GM13976 (cell line): ENCODE measurements around the gene HAS3.
"Not testable (repeated sequence)": the region's sequence is repeated elsewhere in the genome, so short reads cannot be mapped to it uniquely, and the experiment has no call there.

Experiments
- DNase-seq: peaks from one replicate; pipeline ENCODE4 v3.0.0; 2012; ENCODE audit warnings: low spot score
- in situ Hi-C: fragments of 300-500 bp; cut with MboI; formaldehyde crosslinking; loops from one replicate; pipeline ENCODE4 v1.12.0; 2022; ENCODE audit warnings: low sequenced_read_pairs, mixed read lengths, inconsistent platforms; ENCODE audit not compliant: unreplicated experiment
- TF ChIP-seq, protein P1 (sequence below): IDR thresholded peaks from 2 replicates; pipeline ENCODE4 v1.5.1; 2012; ENCODE audit warnings: borderline replicate concordance, mild to moderate bottlenecking; ENCODE audit not compliant: insufficient read depth; ENCODE audit errors: extremely low read depth, missing control alignments, control extremely low read depth

The HAS3 gene

DNA sequence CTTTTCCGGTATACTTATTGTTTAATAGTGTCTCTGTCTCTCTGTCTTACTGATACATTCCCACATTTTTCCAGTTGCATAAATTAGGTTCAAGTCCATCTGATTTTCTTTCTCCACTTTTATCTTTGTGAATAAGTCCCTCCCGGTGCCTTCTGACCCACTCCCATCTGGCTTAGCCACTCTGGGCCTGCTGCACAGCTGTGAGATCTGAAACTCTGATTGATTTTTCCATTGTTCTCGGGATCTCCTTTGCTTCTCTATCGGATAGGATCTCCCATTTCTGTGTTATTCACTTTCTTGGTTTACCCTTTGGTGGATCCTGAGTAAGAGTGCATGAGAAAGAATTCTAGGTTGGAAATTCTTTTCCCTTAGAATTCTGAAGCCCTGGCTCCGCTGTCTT lies 35.6 kb downstream of the HAS3 start:
- in situ Hi-C loops = no loop called here

DNA sequence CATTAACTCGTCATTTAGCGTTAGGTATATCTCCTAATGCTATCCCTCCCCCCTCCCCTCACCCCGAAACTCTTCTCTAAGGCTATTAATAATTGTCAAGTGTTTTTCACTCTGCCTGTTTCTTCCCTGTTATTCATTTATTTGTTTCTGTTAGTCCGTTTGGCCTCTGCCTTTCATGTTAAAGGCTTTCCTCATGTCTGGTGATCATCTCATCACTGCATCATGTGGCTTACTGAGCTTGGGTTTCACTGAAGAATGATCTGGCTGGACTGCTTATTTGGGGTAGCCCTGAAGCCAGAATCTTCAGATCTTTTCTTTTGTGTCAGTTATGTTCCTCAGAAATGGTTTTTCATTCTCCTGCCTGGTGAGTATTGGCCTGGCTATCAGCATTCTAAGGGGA lies 36.5 kb downstream of the HAS3 start:
- no peak for DNase-seq
- TF ChIP-seq, protein P1, sequence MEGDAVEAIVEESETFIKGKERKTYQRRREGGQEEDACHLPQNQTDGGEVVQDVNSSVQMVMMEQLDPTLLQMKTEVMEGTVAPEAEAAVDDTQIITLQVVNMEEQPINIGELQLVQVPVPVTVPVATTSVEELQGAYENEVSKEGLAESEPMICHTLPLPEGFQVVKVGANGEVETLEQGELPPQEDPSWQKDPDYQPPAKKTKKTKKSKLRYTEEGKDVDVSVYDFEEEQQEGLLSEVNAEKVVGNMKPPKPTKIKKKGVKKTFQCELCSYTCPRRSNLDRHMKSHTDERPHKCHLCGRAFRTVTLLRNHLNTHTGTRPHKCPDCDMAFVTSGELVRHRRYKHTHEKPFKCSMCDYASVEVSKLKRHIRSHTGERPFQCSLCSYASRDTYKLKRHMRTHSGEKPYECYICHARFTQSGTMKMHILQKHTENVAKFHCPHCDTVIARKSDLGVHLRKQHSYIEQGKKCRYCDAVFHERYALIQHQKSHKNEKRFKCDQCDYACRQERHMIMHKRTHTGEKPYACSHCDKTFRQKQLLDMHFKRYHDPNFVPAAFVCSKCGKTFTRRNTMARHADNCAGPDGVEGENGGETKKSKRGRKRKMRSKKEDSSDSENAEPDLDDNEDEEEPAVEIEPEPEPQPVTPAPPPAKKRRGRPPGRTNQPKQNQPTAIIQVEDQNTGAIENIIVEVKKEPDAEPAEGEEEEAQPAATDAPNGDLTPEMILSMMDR = no peak
- in situ Hi-C loops = no loop called here

More for the DNA sequence above, 35.6 kb downstream of the HAS3 start:
- TF ChIP-seq, protein P1 = no peak
- DNase-seq = no peak

DNA sequence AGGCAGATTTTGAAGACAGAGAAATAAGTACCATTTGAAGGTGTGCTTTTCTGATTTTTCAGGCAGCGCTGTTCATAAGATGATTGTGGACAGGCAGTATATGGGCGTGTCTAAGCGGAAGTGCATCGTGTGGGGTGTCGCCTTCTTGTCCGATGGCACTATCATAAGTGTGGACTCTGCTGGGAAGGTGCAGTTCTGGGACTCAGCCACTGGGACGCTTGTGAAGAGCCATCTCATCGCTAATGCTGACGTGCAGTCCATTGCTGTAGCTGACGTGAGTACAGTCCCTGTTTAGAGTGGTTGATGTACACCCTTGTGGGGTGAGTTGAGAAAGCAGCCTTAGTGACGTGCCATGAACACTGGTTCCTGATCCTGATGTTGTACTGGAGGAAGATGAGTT lies 37.7 kb downstream of the HAS3 start:
- TF ChIP-seq, protein P1 = no peak
- in situ Hi-C loops = no loop called here
- DNase-seq = no peak

DNA sequence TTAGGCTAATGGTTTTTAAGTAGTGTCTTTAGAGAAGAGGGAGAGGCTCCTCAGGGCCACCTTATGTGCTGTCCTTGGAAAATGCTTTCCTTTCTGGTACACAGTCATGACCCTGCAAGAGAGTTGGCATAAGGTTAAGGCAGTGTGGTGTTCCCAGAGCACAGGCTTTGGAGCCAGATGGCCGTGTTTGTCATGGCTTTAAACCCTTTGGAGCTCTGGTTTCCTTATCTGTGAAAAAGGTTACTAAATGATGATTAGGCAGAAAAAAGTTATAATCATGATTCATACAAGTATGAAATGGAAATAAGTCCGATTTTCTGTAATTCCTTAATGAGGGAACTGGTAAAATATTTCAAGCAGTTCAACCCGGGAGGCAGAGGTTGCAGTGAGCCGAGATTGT lies 40.2 kb downstream of the HAS3 start:
- in situ Hi-C loops = no loop called here
- TF ChIP-seq, protein P1 = no peak
- no peak for DNase-seq

DNA sequence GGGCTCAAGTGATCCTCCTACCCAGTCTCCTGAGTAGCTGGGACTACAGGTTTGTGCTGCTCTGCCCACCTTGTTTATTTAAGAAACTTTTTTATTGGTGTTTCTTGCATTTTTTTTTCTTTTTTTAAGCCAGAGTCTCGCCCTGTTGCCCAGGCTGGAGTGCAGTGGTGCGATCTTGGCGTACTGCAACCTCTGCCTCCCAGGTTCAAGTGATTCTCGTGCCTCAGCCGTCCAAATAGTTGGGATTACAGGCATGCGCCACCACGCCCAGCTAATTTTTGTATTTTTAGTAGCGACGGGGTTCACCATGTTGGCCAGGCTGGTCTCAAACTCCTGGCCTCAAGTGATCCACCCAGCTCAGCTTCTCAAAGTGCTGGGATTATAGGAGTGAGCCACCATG lies 44.2 kb downstream of the HAS3 start:
- DNase-seq = not testable (repeated sequence)
- in situ Hi-C loops = loop anchor here (10.0 kb wide), 1 partner anchor 135 kb away; no protein-coding TSS in a partner anchor

DNA sequence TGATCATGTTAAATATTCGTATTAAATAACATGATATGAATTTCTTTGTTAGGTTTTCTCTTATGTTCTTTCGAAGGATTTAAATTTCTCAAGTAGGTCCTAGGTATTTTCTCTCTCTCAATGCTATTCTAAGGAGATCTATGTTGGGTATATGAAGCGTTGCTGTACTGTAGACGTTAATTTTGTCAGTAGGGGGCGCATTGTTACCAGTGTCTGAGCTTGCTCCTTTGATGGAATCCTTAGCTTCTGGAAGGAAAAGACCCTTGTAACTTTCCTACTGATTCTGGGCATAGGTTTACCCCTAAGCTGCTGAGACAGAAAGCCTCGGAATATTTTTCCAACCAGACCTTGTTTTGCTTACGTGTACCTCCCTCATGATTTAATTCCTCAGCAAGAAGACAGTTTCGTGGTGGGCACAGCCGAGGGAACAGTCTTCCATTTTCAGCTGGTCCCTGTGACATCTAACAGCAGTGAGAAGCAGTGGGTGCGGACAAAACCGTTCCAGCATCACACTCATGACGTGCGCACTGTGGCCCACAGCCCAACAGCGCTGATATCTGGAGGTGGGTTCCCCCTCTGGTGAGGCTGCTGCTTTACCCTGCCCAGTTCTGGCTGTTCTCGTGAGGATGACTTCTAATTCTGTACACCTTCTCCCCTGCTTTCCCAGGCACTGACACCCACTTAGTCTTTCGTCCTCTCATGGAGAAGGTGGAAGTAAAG lies 44.9 kb downstream of the HAS3 start:
- DNase-seq = peak; percentile 73
- in situ Hi-C loops = loop anchor here (10.0 kb wide), 1 partner anchor 134 kb away; no protein-coding TSS in a partner anchor
- TF ChIP-seq, protein P1 = peak; percentile 68

DNA sequence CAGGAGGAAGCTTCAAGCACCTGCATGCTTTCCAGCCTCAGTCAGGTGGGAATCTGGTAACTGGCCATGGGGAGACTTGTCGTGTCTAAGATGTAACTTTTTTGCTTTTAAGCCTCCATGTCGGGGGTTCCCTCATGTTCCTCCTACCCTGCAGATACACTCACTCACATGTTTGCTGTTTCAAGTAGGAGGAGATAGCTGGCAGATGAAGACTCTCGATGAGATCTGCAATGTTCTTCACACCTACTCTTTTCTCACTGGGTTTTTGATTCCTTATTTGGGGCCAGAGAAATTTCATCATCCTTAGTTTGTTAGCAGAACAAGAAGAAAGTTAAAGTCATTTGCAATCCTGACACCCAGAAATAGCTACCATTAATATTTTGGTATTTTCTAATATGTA lies 51.7 kb downstream of the HAS3 start:
- DNase-seq = no peak
- TF ChIP-seq, protein P1 = no peak
- in situ Hi-C loops = loop anchor here (10.0 kb wide), 1 partner anchor 128 kb away; no protein-coding TSS in a partner anchor
